CD14-positive monocyte (primary cell): ENCODE data around the gene FAM240A. TPM values are rescaled to one million over a fixed set of nuclear protein-coding genes. Genes with fewer than 3 reads are reported as not detected.

Source experiments
- DNase-seq, 3 donors: peaks; one replicate each; pipeline ENCODE4 v3.0.0-alpha.2; 2011 to 2022
- H2AFZ ChIP-seq: 2 replicates; pipeline ENCODE4 v1.6.0; 2012; ENCODE audit warnings: mild to moderate bottlenecking, low read depth, low read length, inconsistent platforms; ENCODE audit not compliant: insufficient read depth, poor library complexity, severe bottlenecking
- H3K27ac ChIP-seq, 2 donors: 1 replicate in 1 of 2; 2 replicates in 1 of 2; pipeline ENCODE4 v1.5.1; 2012 to 2013; ENCODE audit warnings: low read length in 2 of 2, control low read depth in 1 of 2, inconsistent platforms in 1 of 2, low read depth in 1 of 2, mild to moderate bottlenecking in 1 of 2
- H3K27me3 ChIP-seq, 2 donors: one replicate each; pipeline versions ENCODE4 v1.6.0 to v1.6.1; 2011 to 2013; ENCODE audit warnings: low read length in 2 of 2; ENCODE audit not compliant: control insufficient read depth in 2 of 2, insufficient read depth in 2 of 2
- H3K36me3 ChIP-seq, 2 donors: replicated peaks in 1 of 2; 1 replicate in 1 of 2; 2 replicates in 1 of 2; pipeline versions ENCODE4 v1.5.1 to v1.6.1; 2012 to 2013; ENCODE audit warnings: low read length in 2 of 2, control low read depth in 1 of 2, inconsistent platforms in 1 of 2, mild to moderate bottlenecking in 1 of 2; ENCODE audit not compliant: insufficient read depth in 2 of 2, control insufficient read depth in 1 of 2
- H3K4me1 ChIP-seq, 2 donors: 1 replicate in 1 of 2; 2 replicates in 1 of 2; pipeline versions ENCODE4 v1.5.1 to v1.6.1; 2012 to 2013; ENCODE audit warnings: low read length in 2 of 2, control low read depth in 1 of 2, inconsistent platforms in 1 of 2, mild to moderate bottlenecking in 1 of 2, moderate library complexity in 1 of 2; ENCODE audit not compliant: insufficient read depth in 2 of 2, control insufficient read depth in 1 of 2
- H3K4me2 ChIP-seq: replicated peaks from 2 replicates; pipeline ENCODE3; 2012; ENCODE audit warnings: low read length, moderate library complexity, mild to moderate bottlenecking; ENCODE audit not compliant: poor library complexity, severe bottlenecking; ENCODE audit errors: extremely low read depth
- H3K4me3 ChIP-seq, 3 experiments: fragments of 200-600 bp in 1 of 3; sonication (generic) in 1 of 3; replicated peaks in 1 of 3; 1 replicate in 2 of 3; 2 replicates in 1 of 3; pipeline ENCODE4 v1.5.1; 2011 to 2013; ENCODE audit warnings: low read length in 3 of 3, mild to moderate bottlenecking in 3 of 3, control low read depth in 2 of 3, low read depth in 2 of 3, inconsistent platforms in 1 of 3, moderate library complexity in 1 of 3
- H3K79me2 ChIP-seq: 2 replicates; pipeline ENCODE4 v1.6.0; 2012; ENCODE audit warnings: mild to moderate bottlenecking, control low read depth, inconsistent platforms, low read length, moderate library complexity; ENCODE audit not compliant: insufficient read depth
- H3K9ac ChIP-seq: 2 replicates; pipeline ENCODE4 v1.6.0; 2017; ENCODE audit warnings: low read length, mild to moderate bottlenecking; ENCODE audit not compliant: insufficient read depth, poor library complexity, severe bottlenecking
- H3K9me3 ChIP-seq, 2 donors: replicated peaks in 1 of 2; 1 replicate in 1 of 2; 2 replicates in 1 of 2; pipeline versions ENCODE4 v1.5.1 to v1.6.1; 2012 to 2013; ENCODE audit warnings: low read length in 2 of 2, control low read depth in 1 of 2; ENCODE audit not compliant: control insufficient read depth in 1 of 2, insufficient read depth in 1 of 2
- H4K20me1 ChIP-seq: 2 replicates; pipeline ENCODE4 v1.6.0; 2012; ENCODE audit warnings: mild to moderate bottlenecking, low read length, control low read depth, moderate library complexity; ENCODE audit not compliant: insufficient read depth
- H3K27ac Mint-ChIP-seq, 7 donors: one replicate each; pipeline ENCODE4 v1.8.0; 2020; ENCODE audit warnings: mild to moderate bottlenecking in 7 of 7, mixed read lengths in 7 of 7, moderate library complexity in 6 of 7, inconsistent platforms in 2 of 7
- H3K27me3 Mint-ChIP-seq, 3 donors: one replicate each; pipeline ENCODE4 v1.8.0; 2021 to 2022; ENCODE audit warnings: low read depth in 3 of 3, mild to moderate bottlenecking in 3 of 3, mixed read lengths in 3 of 3, moderate library complexity in 3 of 3, inconsistent platforms in 1 of 3
- H3K36me3 Mint-ChIP-seq, 2 donors: one replicate each; pipeline ENCODE4 v1.8.0; 2020; ENCODE audit warnings: mixed read lengths in 2 of 2, inconsistent platforms in 1 of 2, mild to moderate bottlenecking in 1 of 2
- H3K4me1 Mint-ChIP-seq: one replicate; pipeline ENCODE4 v1.8.0; 2020; ENCODE audit warnings: mild to moderate bottlenecking, mixed read lengths
- H3K4me3 Mint-ChIP-seq, 2 donors: one replicate each; pipeline ENCODE4 v1.8.0; 2020; ENCODE audit warnings: mild to moderate bottlenecking in 2 of 2, mixed read lengths in 2 of 2, moderate library complexity in 1 of 2
- H3K9me3 Mint-ChIP-seq, 7 donors: one replicate each; pipeline ENCODE4 v1.8.0; 2020 to 2022; ENCODE audit warnings: mixed read lengths in 7 of 7, mild to moderate bottlenecking in 6 of 7, moderate library complexity in 6 of 7, inconsistent platforms in 2 of 7
- WGBS: methylation state at CpG from one replicate; pipeline ENCODE4 v1.1.5; 2013; ENCODE audit warnings: missing lambda C conversion rate; ENCODE audit not compliant: insufficient coverage; 5-methylcytosine and 5-hydroxymethylcytosine counted together
- intact Hi-C, 2 donors: fragments of 100-400 bp; cut with micrococcal nuclease; formaldehyde crosslinking; loops; one replicate each; pipeline versions ENCODE4 v1.15.0 to v1.15.1; 2023
- polyA plus RNA-seq, 3 donors: library from polyadenylated mRNA; depleted of rRNA in 1 of 3; unstranded in 2 of 3; stranded (reverse) in 1 of 3; fragments of 300-500 nt in 2 of 3; fragments of >200 nt in 1 of 3; fragmentation: Illumina TruSeq in 2 of 3; gene quantifications; 1 replicate in 2 of 3; 2 replicates in 1 of 3; pipeline ENCODE4 v1.2.3, GENCODE V29; 2012 to 2021
- TF ChIP-seq, protein P1 (sequence below): fragments of 200-600 bp; IDR thresholded peaks from one replicate; pipeline ENCODE4 v1.8.0; 2022; ENCODE audit warnings: antibody characterized with exemption, mild to moderate bottlenecking

The FAM240A gene
- polyA plus RNA-seq, 3 donors = not detected

DNA sequence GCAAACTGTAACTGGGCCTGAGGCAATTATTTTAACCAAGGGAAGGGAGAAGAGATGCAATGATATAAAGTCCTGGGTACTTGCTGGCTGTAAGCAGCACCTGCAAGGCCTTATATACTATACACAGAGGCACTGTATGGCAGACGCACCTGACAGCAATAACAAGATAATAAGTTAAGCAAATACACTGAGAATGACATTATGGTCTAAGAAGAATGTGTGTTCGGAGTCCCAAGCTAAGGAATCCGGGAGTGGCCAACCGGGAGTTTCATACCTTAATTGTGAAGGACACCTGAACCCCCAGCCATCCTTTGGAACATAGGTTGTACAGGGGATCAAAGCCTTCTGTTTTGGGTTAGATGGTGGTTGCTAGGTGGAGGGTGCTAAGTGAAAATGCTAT, 13.7 kb downstream of the FAM240A start:
- WGBS = no CpG with 5 or more reads among the region's 4 CpGs
- Mint-ChIP-seq H3K27me3 (peaks cover 0 to 20% (median 12%) of the 10 kb centered on the region in 3 donors), H3K36me3 (no peaks in the 10 kb centered on the region), H3K4me3 (no peak overlapping the region), H3K9me3 (peaks cover 0 to 6% (median 0%) of the 10 kb centered on the region in 7 donors), H3K27ac (no peak overlapping the region), H3K4me1 (peaks cover 12% of the 10 kb centered on the region)
- no peaks in the 10 kb centered on the region for H3K36me3 ChIP-seq
- peaks cover 11 to 12% of the 10 kb centered on the region in 2 donors for H3K4me1 ChIP-seq
- no peak overlapping the region for H3K4me2 ChIP-seq
- H2AFZ ChIP-seq = no peak overlapping the region
- TF ChIP-seq, protein P1, sequence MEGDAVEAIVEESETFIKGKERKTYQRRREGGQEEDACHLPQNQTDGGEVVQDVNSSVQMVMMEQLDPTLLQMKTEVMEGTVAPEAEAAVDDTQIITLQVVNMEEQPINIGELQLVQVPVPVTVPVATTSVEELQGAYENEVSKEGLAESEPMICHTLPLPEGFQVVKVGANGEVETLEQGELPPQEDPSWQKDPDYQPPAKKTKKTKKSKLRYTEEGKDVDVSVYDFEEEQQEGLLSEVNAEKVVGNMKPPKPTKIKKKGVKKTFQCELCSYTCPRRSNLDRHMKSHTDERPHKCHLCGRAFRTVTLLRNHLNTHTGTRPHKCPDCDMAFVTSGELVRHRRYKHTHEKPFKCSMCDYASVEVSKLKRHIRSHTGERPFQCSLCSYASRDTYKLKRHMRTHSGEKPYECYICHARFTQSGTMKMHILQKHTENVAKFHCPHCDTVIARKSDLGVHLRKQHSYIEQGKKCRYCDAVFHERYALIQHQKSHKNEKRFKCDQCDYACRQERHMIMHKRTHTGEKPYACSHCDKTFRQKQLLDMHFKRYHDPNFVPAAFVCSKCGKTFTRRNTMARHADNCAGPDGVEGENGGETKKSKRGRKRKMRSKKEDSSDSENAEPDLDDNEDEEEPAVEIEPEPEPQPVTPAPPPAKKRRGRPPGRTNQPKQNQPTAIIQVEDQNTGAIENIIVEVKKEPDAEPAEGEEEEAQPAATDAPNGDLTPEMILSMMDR = no peak
- no peaks in the 10 kb centered on the region for H3K9me3 ChIP-seq
- no peak for DNase-seq
- no peak overlapping the region for H3K27ac ChIP-seq
- H4K20me1 ChIP-seq = no peaks in the 10 kb centered on the region
- no peak overlapping the region for H3K4me3 ChIP-seq
- H3K27me3 ChIP-seq = peaks cover 0 to 3% of the 10 kb centered on the region in 2 donors
- H3K9ac ChIP-seq = no peak overlapping the region
- H3K79me2 ChIP-seq = no peaks in the 10 kb centered on the region
- intact Hi-C loops = no loop called here

DNA sequence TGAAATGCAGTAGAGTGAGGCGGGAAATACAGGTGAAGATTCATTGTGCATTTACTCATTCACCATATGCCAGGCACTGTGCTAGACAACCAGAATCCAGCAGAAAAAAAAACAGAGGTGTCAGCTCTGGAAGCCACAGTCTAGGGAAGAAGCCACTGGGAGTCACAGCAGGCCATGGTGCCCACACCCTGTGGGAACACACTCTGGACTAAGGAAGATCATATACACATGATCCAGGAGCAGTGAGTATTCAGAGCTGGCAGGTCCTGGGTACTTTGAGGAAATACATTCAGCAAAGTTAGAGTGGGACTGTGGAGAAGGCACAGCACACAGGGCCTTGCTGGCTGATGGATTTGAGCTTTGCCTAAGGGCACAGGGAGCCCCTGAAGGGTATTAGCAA, 14.8 kb downstream of the FAM240A start:
- intact Hi-C loops = no loop called here
- no peaks in the 10 kb centered on the region for H3K79me2 ChIP-seq
- H3K9me3 Mint-ChIP-seq = peaks cover 0 to 5% (median 0%) of the 10 kb centered on the region in 7 donors
- H3K4me3 ChIP-seq = no peak overlapping the region
- H3K27ac ChIP-seq = no peak overlapping the region
- peaks cover 12% of the 10 kb centered on the region for H3K4me1 Mint-ChIP-seq
- no peaks in the 10 kb centered on the region for H3K36me3 Mint-ChIP-seq
- H3K9ac ChIP-seq = no peak overlapping the region
- H3K27me3 Mint-ChIP-seq = peaks cover 0 to 11% (median 5%) of the 10 kb centered on the region in 3 donors
- no peak for DNase-seq
- H3K36me3 ChIP-seq = no peaks in the 10 kb centered on the region
- peaks cover 0 to 3% of the 10 kb centered on the region in 2 donors for H3K27me3 ChIP-seq
- H3K4me2 ChIP-seq = no peak overlapping the region
- no peaks in the 10 kb centered on the region for H3K9me3 ChIP-seq
- no peak overlapping the region for H3K4me3 Mint-ChIP-seq
- no peak overlapping the region for H2AFZ ChIP-seq
- H3K27ac Mint-ChIP-seq = no peak overlapping the region
- H3K4me1 ChIP-seq = peaks cover 11 to 12% of the 10 kb centered on the region in 2 donors
- no CpG with 5 or more reads among the region's 1 CpG for WGBS
- no peaks in the 10 kb centered on the region for H4K20me1 ChIP-seq
- TF ChIP-seq, protein P1 = no peak
